Activated naive CD8-positive, alpha-beta T cell treated with anti-CD3 and anti-CD28 coated beads, Interleukin-2, amount 50 U/mL, for 16 hours (primary cell): Measurements from ENCODE around the gene KRT81.
"Not testable (repeated sequence)": the region's sequence is repeated elsewhere in the genome, so short reads cannot be mapped to it uniquely, and the experiment has no call there.

Source experiments
- DNase-seq: peaks from one replicate; pipeline ENCODE4 v3.0.0-alpha.2; 2020; ENCODE audit warnings: low read depth, low spot score

The KRT81 gene

DNA sequence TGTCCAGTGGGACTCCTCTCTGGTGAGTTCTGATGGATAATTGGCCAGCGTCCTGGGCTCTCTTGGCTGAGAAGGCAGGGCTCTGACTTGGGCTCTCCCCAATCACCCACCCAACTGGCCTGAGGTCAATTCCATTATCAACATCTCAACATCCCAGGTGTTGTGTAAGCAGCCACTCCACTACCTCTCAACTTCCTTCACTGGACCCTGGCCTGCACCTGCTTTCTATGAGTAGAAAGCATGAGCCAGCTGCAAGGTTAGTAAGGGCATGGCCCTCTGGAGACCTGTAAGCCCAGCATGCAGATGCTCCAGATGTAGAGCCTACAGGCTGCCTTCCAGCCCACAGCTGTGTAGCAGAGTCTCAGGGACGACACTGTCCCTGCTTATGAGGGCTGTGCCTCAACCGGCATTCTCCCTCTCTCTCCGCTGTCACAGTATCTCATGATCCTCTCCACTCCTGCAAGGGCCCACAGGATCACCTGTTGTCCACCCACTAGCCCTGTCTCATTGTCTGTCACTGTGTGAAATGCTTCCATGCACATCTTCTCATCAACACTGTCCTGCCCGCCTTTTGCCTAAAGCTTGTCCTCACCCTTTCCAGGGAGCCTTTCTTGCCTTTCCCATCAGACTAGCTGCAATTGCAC, 5.4 kb upstream of the KRT81 start:
- no peak for DNase-seq

- no peak for DNase-seq
Measured at GRCh38 chr12:52295663-52296062, 4.3 kb upstream of the KRT81 start.

DNA sequence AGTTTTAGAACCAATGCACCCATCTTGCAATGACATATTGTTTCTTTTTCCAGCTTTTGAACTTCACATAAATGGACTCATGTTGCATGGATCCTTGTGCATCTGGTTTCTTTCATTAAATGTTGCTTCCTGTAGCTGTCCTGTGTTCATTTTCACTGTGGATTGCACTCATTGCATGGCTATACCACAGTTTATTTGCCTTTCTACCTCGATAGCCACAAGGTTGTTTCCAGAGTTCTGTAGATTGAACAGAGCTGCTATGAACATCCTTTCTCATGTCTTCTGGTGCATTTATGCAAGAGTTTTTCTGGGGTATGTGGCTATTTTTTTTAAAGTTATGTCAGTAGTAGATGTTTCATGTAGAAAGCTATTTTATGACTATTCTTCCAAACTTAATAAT, 3.5 kb upstream of the KRT81 start:
- DNase-seq, result no peak

GRCh38 chr12:52293926-52294325, 2.6 kb upstream of the KRT81 start:
- no peak for DNase-seq

- not testable (repeated sequence) for DNase-seq
Measured at GRCh38 chr12:52290483-52291134, 725 bp downstream of the KRT81 start.

DNA sequence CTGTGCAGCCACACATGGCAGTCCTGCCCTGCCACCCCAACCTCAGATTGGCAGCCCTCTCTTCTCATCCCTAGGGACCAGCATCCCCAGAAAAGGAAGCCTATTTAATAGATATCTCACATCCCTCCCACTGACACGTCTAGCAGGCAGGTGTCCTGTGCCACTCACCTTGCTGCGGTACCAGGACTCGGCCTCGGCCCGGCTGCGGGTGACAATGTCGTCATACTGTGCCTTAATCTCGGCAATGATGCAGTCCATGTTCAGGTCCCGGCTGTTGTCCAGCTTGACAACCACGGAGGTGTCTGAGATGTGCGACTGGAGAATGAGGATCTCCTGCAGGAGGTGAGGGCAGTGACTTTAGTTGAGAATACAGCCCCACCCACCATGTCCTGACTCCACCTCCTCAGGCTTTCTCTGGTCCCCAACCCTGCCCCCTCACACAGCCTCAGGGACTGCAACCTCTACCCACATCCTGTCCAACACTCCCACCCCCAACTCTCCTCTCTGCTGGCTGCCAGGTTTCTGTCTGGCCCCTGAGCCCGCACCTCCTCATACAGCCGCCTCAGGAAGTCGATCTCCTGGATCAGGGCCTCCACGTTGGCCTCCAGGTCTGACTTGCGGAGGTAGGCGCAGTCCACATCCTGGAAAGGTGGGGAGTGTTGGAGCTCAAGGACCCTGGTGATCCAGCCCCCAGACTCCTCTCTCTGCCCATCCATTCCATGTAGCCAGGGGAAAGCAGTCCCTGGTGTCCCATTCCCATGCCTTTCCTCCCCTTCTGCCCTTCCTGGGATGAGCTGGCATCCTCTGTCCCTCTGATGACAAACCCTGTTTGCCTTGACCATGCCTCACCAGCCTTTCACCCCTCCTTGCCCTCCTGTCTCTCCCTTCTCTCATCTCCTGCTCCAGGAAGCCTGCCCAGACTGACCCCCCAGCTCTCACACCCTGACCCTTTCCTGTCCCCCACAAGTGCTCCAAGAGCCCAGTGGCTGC, 3.2 kb downstream of the KRT81 start:
- not testable (repeated sequence) for DNase-seq

GRCh38 chr12:52286857-52287785, 4.2 kb downstream of the KRT81 start:
- DNase-seq, result not testable (repeated sequence)

GRCh38 chr12:52285851-52286530, 5.3 kb downstream of the KRT81 start:
- no peak for DNase-seq

DNA sequence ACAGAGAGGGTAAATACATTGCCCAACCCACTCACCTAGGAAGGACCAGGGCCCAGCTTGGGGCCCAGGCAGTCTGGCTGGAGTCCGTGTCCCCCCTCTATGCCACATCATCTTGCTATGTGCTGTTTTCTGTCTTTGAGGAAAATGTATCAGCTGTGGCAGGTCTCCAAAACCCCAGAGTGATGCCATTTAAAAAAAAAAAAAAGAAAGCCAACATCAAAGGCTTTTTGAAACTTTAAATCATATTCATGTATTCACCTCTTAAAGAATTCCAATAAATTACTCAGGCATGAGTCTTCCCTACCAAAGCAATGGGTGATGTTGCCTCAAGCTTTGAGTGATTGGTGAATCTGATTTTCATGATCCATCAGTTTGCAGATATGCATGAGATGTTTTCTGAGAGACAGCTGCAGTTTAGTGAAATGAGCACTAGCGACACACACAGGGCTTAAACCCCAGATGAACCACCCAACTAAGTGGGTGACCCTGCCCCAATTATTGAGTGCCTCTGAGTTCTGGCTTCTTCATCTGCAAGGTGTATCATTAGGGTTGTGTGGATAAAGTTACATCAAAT, 6.1 kb downstream of the KRT81 start:
- DNase-seq, result no peak

DNA sequence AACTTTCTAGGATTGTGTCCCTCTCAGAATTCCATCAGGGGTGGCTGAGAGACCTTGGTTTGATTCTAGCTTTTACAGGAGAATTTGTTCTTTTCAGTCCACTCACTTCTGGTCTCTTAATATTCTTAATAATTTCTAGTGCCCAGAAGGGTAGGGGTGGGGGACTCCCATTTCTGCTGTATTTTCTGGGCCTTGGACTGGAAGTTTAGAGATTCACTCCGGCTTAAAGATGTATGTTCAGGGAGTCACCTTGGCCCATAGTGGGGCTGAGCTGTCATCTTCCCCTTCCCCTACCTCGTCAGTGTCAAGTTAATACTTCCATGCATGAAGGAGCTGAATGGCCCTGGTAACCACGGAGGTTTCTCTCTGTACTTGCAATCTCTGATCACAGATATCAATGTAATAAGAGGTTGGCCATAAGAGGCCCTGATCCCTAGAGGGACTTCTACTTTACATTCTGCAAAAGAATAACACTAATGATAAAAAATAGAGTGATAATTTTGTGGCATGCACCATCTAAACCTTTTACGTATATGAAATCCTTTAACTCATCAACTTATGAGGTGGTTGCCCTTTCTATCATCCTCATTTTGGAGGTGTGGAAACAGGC, 6.7 kb downstream of the KRT81 start:
- no peak for DNase-seq

DNA sequence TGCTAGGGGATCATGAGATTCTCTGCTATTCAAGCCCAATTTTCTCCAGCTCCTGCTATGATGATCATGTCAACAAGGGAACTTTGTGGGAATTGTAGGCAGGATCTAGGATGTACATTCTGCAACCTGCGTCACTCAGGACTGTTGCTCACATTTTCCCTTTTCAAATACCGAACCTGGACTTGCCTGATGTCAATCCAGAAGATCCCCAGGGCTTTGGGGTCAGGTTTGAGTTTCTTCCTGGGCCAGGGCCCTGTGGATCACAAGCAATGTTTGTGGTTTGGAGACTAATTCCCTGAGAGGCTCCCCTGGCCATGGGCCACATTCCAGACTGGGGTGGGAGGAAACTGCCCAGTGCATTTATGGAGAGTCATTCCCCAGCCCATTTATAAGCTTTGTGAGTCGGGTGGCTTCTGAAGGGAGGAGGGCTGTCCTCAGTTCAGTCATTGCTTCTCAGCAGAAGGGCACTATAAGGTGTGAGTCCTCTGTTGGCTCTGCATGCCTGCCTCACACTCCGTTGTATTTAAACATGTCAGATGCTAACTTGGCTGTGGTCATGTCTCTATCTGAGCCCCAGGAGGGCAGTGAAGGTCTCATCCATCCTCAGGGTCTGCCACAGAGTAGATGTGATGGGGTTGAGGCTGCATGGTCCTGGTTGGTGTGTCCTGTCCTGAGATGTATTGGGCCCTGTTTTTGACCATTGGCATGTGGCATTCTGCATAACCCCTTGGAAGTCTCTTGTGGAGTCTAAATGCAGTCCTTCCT, 10.4 kb downstream of the KRT81 start:
- no peak for DNase-seq

GRCh38 chr12:52280319-52280795, 11.0 kb downstream of the KRT81 start:
- DNase-seq, result no peak

DNA sequence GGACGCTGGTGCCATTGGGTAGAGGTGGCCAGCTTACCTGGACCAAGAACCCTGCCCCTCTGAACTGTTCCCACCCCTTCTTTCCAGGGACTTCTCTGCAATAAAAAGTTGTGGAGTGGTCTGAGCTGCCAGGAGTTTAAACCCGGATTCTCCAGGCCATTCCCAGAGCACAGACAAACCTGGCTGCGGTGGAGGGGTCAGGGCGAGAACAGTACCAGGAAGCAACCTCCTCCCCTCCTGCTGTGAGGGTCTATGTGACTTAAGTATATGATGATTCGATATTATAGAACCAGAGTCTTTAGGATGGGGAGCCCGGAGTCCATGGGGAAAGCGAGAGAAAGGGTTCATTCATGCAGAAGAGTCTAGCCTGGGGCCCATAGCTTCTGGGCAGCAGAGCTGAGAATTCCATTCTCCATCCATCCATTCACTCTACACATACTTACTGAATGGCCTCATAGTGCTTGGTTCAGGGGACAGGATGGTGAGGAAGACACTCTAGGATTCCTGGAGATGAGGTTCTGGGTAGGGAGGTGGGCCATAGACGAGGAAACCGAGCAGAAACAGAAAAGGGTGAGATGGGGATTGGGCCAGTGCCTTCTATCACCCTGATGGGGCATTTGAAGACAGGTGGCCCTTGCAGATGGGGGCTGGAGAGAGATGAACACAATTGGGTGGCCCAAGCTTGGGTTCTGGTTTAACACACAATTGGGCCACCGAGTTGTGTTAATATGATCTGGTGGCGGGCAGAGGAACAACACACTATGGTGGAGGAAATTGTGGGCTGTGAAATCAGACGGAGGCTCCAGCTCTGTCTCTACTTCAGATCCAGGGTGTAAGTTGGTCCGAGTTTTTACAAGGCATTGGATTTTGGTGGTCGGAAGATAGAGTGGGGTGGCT, 11.7 kb downstream of the KRT81 start:
- DNase-seq, result no peak

DNA sequence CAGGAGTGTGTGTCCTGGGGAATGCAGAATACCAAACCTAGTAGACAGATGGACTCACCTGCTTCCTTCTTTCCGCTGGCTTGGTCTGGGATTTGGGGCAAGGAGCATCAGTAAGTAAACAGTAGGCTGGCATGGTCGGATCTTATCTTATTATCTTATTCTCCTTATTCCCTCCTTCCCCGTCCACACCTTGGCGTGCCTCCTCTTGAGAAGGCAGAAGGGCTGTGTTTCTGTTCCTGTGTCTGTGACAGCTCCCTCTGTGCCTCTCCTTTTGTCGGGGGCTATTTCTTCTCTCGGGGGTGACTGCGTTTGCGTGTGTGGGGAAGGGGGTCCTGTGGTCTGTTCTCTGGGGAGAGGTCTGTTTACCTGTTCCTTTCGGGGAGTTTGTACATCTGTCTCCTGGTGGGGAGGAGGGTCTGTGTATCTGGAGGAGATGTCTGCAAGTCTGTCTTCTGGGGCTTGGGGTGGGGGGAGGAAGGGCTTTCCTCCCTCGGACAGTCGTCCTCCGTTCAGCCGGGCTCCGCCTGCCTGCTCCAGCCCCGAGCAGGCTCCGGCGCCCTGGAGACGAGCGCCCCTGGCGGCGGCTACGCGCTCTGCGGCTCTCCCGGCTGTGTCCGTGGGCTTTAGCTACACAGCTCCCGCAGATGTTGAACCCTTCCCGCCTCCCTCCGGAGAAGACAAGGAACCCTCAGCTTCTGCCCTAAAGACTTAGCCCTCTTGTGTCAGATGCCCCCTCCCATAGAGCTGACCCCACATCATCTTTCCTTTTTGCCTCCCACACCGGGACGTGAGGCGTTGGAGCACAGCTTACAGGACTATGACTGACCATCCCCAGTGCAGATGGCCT, 12.5 kb downstream of the KRT81 start:
- peak; percentile 47 for DNase-seq

- no peak for DNase-seq
Measured at GRCh38 chr12:52277486-52278245, 13.7 kb downstream of the KRT81 start.

GRCh38 chr12:52275686-52276085, 15.6 kb downstream of the KRT81 start:
- no peak for DNase-seq
